ENCODE data around the gene HDAC7.
"Not testable (repeated sequence)": the region's sequence is repeated elsewhere in the genome, so short reads cannot be mapped to it uniquely, and the experiment has no call there.

HDAC7 gene

DNA sequence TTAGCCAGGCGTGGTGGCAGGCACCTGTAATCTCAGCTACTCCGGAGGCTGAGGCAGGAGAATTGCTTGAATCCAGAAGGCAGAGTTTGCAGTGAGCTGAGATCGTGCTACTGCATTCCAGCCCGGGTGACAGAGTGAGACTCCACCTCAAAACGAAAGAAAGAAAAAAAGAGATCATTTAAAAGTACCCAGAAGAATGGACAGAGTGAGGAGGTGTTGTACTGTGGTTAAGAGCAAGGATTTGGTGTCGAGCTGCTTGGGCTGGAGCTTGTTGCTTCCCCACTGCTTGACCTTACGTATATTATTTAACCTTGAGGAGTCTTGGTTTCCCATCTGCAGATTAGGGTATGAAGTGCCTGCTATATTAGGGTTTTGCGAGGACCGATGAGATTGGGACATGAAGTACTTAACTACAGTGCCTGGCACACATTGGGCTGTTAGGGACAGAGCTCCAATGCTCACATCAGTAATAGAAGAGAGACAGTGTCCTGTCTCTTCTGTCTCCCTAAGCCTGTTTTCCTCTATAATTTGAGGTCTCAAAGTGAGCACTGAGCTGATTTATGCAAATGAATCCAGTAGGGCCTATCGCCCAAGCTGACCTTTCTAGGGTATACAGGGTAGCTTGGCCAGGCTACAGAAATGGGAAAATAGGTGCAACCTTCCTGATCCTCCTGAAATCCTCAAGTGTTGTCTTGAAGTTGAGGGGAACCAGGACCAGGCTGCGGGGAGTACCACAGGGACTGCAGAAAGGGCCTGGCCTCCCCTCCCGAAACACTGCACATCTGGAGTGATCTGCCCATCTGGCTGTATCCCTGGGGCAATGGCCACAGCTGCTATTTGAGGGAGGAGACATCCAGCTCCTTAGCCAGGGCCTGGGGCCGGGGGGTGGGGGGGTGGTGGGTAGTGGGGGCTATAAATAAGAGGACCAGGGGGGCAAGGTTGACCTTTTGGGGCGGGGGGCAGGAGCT, 8.6 kb upstream of the HDAC7 start:
- DNase-seq, result no peak

DNA sequence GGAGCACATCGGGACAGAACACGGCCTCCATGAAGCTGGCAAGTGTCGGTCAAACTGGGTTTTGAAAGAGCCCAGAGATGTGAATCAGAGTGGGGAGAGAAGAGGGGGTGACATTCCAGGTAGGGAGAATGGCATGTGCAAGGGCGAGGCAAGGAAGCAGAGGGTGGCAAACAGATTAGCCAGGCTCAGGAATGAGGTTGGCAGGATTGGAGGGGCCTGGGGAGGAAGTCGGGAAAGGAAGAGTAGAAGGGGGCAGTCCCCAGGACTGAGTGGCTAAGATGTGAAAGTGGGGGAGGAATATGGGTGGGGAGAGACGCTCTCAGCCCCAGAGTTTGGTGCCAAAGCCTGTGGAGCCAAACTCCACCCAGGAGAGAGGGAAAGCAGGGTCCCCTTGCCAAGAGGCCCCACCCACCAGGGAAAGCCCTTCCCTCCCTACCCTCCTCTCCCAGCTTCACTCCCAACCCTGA, 5.5 kb upstream of the HDAC7 start:
- no peak for DNase-seq

- DNase-seq, result no peak
Observed at GRCh38 chr12:47824635-47825034, 4.9 kb upstream of the HDAC7 start.

- DNase-seq, result peak; percentile 72
Observed at GRCh38 chr12:47824198-47824597, 4.5 kb upstream of the HDAC7 start.

GRCh38 chr12:47823422-47824086, 3.9 kb upstream of the HDAC7 start:
- no peak for DNase-seq

GRCh38 chr12:47822863-47823262, 3.2 kb upstream of the HDAC7 start:
- no peak for DNase-seq

GRCh38 chr12:47822401-47822800, 2.7 kb upstream of the HDAC7 start:
- DNase-seq, result no peak

DNA sequence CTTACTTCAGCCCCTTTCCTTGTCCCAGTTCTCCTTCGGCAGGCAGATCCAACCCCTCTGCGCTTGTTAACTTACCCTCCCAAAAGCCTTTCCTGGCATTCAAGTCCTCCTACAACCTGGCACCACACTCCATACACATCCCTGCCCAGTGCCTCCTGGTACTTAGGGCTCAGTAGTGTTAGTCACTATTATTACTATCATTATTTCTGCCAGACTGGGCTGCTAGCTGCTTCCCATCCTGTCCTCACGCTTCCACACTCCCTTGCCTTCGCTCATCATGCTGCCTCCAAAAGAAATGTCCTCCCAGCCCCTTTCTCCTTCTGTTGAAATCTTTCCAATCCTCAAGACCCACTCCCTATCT, 1.6 kb upstream of the HDAC7 start:
- DNase-seq, result no peak

- no peak for DNase-seq
Observed at GRCh38 chr12:47820631-47821345, 1.1 kb upstream of the HDAC7 start.

- DNase-seq, result peak; percentile 59
Observed at GRCh38 chr12:47819138-47819895, 386 bp downstream of the HDAC7 start.

DNA sequence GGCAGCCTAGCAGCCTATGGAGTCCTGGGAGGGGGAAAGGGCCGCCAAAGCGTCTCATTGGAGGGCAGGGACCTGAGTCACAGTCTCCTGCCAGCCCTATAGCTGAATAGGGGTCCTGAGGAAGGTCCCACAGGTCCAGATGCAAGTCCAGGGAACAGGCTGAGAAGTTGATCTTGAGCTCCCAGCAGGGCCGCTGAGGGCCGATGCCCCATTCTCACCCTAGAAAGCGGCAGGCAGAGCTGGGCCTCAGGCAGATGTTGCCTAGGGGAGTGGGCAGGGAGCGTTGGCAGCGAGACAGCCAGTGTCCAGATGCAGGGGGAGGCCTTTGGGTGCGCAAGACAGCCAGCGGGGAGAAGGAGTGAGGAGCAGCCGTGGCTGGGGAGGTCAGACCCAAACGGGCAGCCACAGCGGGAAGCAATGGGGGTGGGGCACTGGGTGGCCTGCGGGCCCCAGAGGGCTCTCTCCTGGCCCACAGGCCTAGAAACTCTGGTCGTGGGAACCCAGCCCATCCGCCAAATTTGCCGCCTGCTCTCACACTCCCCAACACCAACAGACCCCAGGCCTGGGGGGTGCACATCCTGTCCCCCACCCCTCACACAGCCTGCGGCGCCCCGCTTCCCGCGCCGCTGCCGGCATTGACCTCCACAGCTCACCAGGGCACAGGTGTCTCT, 1.1 kb downstream of the HDAC7 start:
- DNase-seq, result peak; percentile 55

- no peak for DNase-seq
Observed at GRCh38 chr12:47818007-47818376, 1.7 kb downstream of the HDAC7 start.

DNA sequence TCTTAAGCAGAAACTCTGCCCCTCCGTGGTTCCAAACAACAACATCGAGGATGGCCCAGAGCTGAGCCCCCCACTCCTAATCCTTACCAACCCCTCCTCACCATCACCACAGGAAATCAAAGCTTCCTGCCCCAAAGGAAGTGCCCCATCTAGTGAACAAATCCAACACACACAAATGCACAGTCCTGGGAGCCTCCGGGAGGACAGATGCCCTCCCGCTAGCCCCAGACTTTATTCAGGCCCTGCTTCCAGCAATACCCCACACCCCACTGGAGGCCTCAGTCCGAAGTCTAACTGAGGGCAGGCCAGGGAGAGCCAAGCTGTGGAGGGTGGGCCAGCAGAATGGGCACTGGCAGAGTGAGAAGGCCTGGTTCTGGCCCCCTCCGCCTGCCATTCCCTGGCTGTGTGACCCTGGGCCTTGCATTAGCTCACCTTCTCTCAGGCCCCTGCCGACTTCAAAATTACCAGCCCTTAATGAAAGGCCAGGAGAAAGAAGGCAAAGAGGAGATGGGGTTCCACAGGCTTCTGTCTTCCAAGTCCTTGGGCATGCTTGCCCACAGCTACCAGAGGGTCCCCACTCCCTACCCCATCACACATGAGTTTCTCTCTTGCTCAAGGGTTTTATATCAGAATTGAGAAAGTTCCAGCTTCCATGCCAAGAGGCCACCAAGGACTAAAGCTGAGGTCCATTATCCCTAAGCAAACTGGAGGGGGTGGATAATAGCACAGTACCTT, 2.3 kb downstream of the HDAC7 start:
- peak; percentile 45 for DNase-seq

- DNase-seq, result no peak
Observed at GRCh38 chr12:47816403-47817271, 3.1 kb downstream of the HDAC7 start.

- DNase-seq, result not testable (repeated sequence)
Observed at GRCh38 chr12:47815447-47815846, 4.3 kb downstream of the HDAC7 start.

DNA sequence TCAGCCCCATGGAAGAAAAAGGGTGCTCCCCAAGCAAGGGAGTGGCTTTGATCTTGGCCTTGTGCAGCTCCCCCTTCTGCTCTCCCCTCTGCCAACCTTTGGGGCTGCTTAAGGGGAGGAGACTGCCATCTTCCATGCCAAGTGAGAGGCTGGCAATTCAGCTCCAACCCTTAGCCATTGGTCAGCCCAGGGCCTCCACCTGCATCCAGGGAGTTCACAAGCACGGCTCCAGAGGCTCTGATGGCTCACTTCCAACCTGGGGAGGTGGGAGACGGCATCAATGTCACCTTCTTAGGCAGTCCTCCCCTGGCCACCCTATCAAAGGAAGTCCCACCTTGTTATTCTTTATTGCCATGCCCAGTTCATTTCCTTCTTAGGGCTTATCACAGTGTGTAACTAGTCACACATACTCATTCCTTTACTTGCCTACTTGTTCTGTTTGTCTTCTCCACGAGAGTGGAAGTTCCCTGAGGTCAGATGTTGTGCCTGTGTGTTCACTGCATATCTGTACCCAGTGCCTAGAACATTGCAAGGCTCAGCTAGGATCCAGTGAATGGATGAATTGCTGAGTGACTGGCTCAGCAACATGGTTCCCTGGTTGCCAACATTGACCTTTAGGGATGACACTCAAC, 5.0 kb downstream of the HDAC7 start:
- peak; percentile 35 for DNase-seq

DNA sequence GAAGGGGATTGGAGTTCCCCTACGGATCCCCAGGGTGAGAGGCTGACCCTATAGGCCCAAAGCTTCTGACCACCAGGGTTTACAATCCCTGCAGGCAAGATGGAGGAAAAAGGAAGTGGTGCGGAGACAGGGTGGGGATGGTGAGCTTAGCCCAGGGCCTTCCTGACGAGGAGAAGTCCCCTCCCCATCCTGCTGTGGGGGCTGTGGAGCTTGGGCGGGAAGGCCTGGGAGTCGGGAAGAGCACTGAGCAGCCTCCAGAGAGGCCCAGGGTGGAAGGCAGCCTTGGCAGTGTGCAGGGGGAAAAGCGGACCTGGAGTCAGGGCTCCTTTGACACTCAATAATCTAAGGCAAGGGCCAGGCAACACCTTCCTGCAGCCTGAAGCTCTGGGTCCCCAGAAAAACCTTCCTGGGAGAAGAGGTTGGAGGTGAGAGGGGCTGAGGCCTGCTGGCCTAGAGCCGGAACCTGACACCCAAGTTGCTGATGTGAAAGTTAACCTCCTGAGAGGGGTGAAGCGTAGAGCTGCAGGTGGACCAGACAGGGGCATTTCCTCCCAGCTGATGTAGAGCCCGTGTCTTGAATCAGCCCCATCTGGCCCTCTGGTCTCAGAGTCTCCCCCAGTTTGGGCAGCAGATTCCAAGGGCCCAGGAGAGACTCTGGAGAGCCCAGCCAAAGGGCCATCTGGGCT, 6.0 kb downstream of the HDAC7 start:
- DNase-seq, result peak; percentile 45

DNA sequence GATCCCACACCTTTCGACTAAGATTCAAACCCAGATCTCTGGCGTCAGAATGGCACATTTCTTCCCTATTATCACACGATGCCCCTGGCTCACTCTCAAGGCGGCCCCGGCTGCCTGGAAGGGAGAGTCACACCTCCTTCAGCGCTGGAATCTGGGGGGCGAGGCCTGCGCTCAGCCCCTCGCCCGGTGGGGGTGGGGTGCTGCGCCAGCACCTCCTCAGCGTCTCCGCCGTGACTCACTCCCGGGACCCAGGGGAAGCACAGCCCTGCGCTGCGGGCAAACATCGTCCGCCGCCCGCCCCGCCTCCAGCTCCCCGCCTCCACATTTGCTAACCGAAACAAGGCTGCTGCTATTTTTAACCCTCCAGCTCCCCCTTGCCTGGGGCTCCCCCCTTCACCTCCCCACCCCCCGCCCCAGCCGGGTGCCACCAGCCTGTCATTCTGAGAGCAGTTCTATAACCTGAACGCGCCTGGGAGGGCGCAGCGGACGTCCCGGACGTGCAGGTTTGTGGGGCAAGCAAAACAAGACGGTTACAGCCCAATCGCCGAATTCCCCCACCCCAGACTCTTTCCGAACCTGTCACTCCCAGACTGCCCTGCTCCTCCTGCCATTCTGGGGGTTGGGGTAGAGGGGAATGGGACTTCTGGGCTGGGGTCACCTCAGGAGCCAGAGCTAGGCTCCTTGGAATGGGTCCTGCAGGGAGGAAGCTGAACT, 6.7 kb downstream of the HDAC7 start:
- DNase-seq, result peak; percentile 95
